Upper lobe of left lung (tissue), 6 donors: ENCODE results near the gene STYK1. TPM values are rescaled to one million over a fixed set of nuclear protein-coding genes. Genes with fewer than 3 reads are reported as not detected.
A peak's percentile ranks its signal among the peaks of the same experiment; 100 is the strongest.

Experiments
- ATAC-seq, 2 donors: fragments of 200-7000 bp; cut with Tn5 transposase; one replicate each; pipeline ENCODE4 v1.9.1; 2022; ENCODE audit warnings: mild to moderate bottlenecking in 2 of 2, moderate library complexity in 2 of 2; ENCODE audit not compliant: low FRiP score in 2 of 2
- DNase-seq, 2 donors: peaks; one replicate each; pipeline ENCODE4 v3.0.0-alpha.2; 2019 to 2020
- H3K27ac ChIP-seq, 4 donors: fragments of 200-600 bp; sonication (generic); one replicate each; pipeline ENCODE4 v1.5.1; 2016 to 2019
- H3K27me3 ChIP-seq, 4 donors: fragments of 200-600 bp; sonication (generic); one replicate each; pipeline ENCODE4 v1.5.1; 2017 to 2019
- H3K36me3 ChIP-seq, 4 donors: fragments of 200-600 bp; sonication (generic); one replicate each; pipeline ENCODE4 v1.5.1; 2016 to 2019
- H3K4me1 ChIP-seq, 4 donors: fragments of 200-600 bp; sonication (generic); one replicate each; pipeline ENCODE4 v1.5.1; 2018 to 2019
- H3K4me3 ChIP-seq, 4 donors: fragments of 200-600 bp; sonication (generic); one replicate each; pipeline ENCODE4 v1.5.1; 2017 to 2019; ENCODE audit warnings: mild to moderate bottlenecking in 2 of 4, moderate library complexity in 1 of 4
- H3K9me3 ChIP-seq, 4 donors: fragments of 200-600 bp; sonication (generic); one replicate each; pipeline ENCODE4 v1.5.1; 2018 to 2019
- EP300 ChIP-seq, 4 donors: sonication (generic); formaldehyde crosslinking; IDR thresholded peaks; one replicate each; pipeline ENCODE4 v1.5.1; 2017; ENCODE audit warnings: antibody characterized with exemption in 4 of 4, control low read depth in 2 of 4
- POLR2A ChIP-seq, 4 donors: fragments of 450-650 bp; IDR thresholded peaks; one replicate each; pipeline ENCODE4 v1.5.1; 2016 to 2017; ENCODE audit warnings: antibody characterized with exemption in 4 of 4, mild to moderate bottlenecking in 2 of 4
- POLR2AphosphoS5 ChIP-seq, 2 donors: sonication (generic); formaldehyde crosslinking; IDR thresholded peaks; one replicate each; pipeline ENCODE4 v1.5.1; 2017; ENCODE audit warnings: antibody characterized with exemption in 2 of 2
- WGBS, 2 donors: methylation state at CpG; one replicate each; pipeline ENCODE4 v1.1.5; 2017 to 2018; 5-methylcytosine and 5-hydroxymethylcytosine counted together
- total RNA-seq, 6 donors: library from RNA; depleted of rRNA in 4 of 6; stranded (reverse); fragments of >200 nt in 4 of 6; gene quantifications; one replicate each; pipeline versions ENCODE4 v1.1.0 to v1.2.1, GENCODE V29; 2016 to 2021
- TF ChIP-seq, protein P1 (sequence below), 6 experiments: fragments of 450-650 bp in 4 of 6; fragments of 200-600 bp in 2 of 6; sonication (generic) in 2 of 6; IDR thresholded peaks; one replicate each; pipeline ENCODE4 v1.5.1; 2016 to 2019; ENCODE audit warnings: antibody characterized with exemption in 6 of 6
- donor health status: DM: no; HTN: no; CAD: no; lungs with moderate emphysema.
- donor health status: DM: no; HTN: yes; CAD: no; lungs with severe emphysema.

Gene STYK1
- total RNA-seq, 6 donors from 2014 or later = 0.30 to 21.9 (median 1.1) TPM

GRCh38 chr12:10641735-10642500 lies 31.9 kb downstream of the STYK1 start:
- Histone ChIP-seq H3K4me3 (no peak overlapping the region), H3K36me3 (no peaks in the 10 kb centered on the region), H3K27ac (no peak overlapping the region), H3K4me1 (no peaks in the 10 kb centered on the region), H3K27me3 (no peaks in the 10 kb centered on the region), H3K9me3 (peaks cover 3 to 18% (median 13%) of the 10 kb centered on the region in 4 donors)
- TF ChIP-seq POLR2AphosphoS5 (IDR thresholded peaks at IDR 0.05) = no peak
- TF ChIP-seq POLR2A (IDR thresholded peaks at IDR 0.05) = no peak
- TF ChIP-seq, protein P1, sequence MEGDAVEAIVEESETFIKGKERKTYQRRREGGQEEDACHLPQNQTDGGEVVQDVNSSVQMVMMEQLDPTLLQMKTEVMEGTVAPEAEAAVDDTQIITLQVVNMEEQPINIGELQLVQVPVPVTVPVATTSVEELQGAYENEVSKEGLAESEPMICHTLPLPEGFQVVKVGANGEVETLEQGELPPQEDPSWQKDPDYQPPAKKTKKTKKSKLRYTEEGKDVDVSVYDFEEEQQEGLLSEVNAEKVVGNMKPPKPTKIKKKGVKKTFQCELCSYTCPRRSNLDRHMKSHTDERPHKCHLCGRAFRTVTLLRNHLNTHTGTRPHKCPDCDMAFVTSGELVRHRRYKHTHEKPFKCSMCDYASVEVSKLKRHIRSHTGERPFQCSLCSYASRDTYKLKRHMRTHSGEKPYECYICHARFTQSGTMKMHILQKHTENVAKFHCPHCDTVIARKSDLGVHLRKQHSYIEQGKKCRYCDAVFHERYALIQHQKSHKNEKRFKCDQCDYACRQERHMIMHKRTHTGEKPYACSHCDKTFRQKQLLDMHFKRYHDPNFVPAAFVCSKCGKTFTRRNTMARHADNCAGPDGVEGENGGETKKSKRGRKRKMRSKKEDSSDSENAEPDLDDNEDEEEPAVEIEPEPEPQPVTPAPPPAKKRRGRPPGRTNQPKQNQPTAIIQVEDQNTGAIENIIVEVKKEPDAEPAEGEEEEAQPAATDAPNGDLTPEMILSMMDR (IDR thresholded peaks at IDR 0.05) = no peak
- no peak for TF ChIP-seq EP300 (IDR thresholded peaks at IDR 0.05)
- DNase-seq (no peak), ATAC-seq (peak in 1 of 2 donors; percentile 53)
- WGBS, 2 donors = 63 to 74% methylated on average over 6 of the region's 6 CpGs

- Histone ChIP-seq H3K9me3 (no peaks in the 10 kb centered on the region), H3K27me3 (no peaks in the 10 kb centered on the region), H3K4me3 (no peak overlapping the region), H3K4me1 (no peaks in the 10 kb centered on the region), H3K36me3 (no peaks in the 10 kb centered on the region), H3K27ac (no peak overlapping the region)
- WGBS, 2 donors = 82 to 100% methylated on average over 1 of the region's 1 CpG
- DNase-seq (no peak), ATAC-seq (no peak)
- TF ChIP-seq EP300 (IDR thresholded peaks at IDR 0.05) (no peak), POLR2AphosphoS5 (IDR thresholded peaks at IDR 0.05) (no peak), POLR2A (IDR thresholded peaks at IDR 0.05) (no peak)
- TF ChIP-seq, protein P1 (IDR thresholded peaks at IDR 0.05) = no peak
Observed at GRCh38 chr12:10638728-10639127, 35.1 kb downstream of the STYK1 start.

- TF ChIP-seq POLR2A (IDR thresholded peaks at IDR 0.05) (no peak), EP300 (IDR thresholded peaks at IDR 0.05) (no peak), POLR2AphosphoS5 (IDR thresholded peaks at IDR 0.05) (no peak)
- TF ChIP-seq, protein P1 (IDR thresholded peaks at IDR 0.05) = no peak
- Histone ChIP-seq H3K4me1 (no peaks in the 10 kb centered on the region), H3K27me3 (no peaks in the 10 kb centered on the region), H3K9me3 (no peaks in the 10 kb centered on the region), H3K27ac (no peak overlapping the region), H3K36me3 (no peaks in the 10 kb centered on the region), H3K4me3 (no peak overlapping the region)
- ATAC-seq (no peak), DNase-seq (no peak)
- WGBS, 2 donors = 56 to 59% methylated on average over 6 of the region's 6 CpGs
Observed at GRCh38 chr12:10636611-10637010, 37.2 kb downstream of the STYK1 start.

DNA sequence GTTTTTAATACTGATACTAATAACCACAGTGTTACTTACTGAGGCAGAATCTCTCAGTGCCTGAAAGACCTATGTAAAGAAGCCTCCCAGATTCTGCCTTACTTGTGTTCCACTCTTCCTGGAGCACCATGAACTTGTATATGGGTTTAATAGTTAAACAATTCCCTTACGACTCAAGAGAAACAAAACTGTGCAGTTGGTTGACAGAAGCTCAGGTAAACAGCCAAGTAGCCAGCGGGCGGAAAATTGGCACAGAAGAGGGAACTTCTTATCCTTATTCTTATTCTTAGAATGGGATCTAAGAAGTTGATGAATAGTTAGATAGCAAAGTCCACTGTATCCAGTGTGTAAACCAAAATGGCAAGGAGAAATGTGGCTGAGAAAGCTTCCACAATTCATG lies 37.7 kb downstream of the STYK1 start:
- 71 to 82% methylated on average over 3 of the region's 3 CpGs for WGBS, 2 donors
- H3K9me3 ChIP-seq = no peaks in the 10 kb centered on the region
- H3K27ac ChIP-seq = no peak overlapping the region
- TF ChIP-seq, protein P1 (IDR thresholded peaks at IDR 0.05) = no peak
- TF ChIP-seq EP300 (IDR thresholded peaks at IDR 0.05) (no peak), POLR2AphosphoS5 (IDR thresholded peaks at IDR 0.05) (no peak), POLR2A (IDR thresholded peaks at IDR 0.05) (no peak)
- H3K4me1 ChIP-seq = no peaks in the 10 kb centered on the region
- H3K36me3 ChIP-seq = no peaks in the 10 kb centered on the region
- no peaks in the 10 kb centered on the region for H3K27me3 ChIP-seq
- ATAC-seq (no peak), DNase-seq (no peak)
- H3K4me3 ChIP-seq = no peak overlapping the region

- no peak overlapping the region for H3K27ac ChIP-seq
- TF ChIP-seq POLR2A (IDR thresholded peaks at IDR 0.05) (no peak), POLR2AphosphoS5 (IDR thresholded peaks at IDR 0.05) (no peak), EP300 (IDR thresholded peaks at IDR 0.05) (no peak)
- TF ChIP-seq, protein P1 (IDR thresholded peaks at IDR 0.05) = no peak
- 72 to 77% methylated on average over 2 of the region's 2 CpGs for WGBS, 2 donors
Observed at GRCh38 chr12:10635306-10635705, 38.5 kb downstream of the STYK1 start.

More at GRCh38 chr12:10635306-10635705, 38.5 kb downstream of the STYK1 start:
- Histone ChIP-seq H3K9me3 (no peaks in the 10 kb centered on the region), H3K4me3 (no peak overlapping the region), H3K36me3 (no peaks in the 10 kb centered on the region), H3K27me3 (no peaks in the 10 kb centered on the region), H3K4me1 (no peaks in the 10 kb centered on the region)
- ATAC-seq = no peak
- DNase-seq = no peak
